Thyroid gland (tissue), 4 donors: Measurements from ENCODE around the gene MRC2.

Experiments used
- POLR2A ChIP-seq, 2 donors: fragments of 450-650 bp; IDR thresholded peaks; one replicate each; pipeline ENCODE4 v1.6.1; 2017; ENCODE audit warnings: antibody characterized with exemption in 2 of 2, mild to moderate bottlenecking in 2 of 2, moderate library complexity in 1 of 2
- TF ChIP-seq, protein P1 (sequence below), 6 experiments: fragments of 200-600 bp in 3 of 6; fragments of 450-650 bp in 3 of 6; sonication (generic) in 3 of 6; IDR thresholded peaks; one replicate each; pipeline ENCODE4 v1.5.1; 2016 to 2019; ENCODE audit warnings: antibody characterized with exemption in 6 of 6, mild to moderate bottlenecking in 2 of 6, inconsistent platforms in 1 of 6, moderate library complexity in 1 of 6

DNA sequence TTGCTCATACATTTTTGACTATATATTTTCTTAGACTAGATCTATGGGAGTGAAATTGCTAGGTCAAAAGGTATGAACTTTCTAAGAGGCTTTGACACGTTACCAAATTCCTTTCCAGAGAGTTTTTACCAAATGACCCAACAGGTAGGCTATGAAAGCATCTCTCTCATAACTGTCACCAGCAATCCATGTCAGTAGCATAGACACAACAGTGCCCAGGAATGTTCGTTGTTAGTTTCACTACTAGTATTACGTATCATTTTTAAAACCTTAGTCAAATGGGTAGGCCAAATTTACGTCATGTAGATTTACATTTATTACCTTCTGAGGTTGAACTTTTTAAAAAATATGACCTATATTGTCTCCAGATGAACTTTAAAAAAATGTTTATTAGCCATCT, 113.8 kb downstream of the MRC2 start:
- TF ChIP-seq, protein P1, sequence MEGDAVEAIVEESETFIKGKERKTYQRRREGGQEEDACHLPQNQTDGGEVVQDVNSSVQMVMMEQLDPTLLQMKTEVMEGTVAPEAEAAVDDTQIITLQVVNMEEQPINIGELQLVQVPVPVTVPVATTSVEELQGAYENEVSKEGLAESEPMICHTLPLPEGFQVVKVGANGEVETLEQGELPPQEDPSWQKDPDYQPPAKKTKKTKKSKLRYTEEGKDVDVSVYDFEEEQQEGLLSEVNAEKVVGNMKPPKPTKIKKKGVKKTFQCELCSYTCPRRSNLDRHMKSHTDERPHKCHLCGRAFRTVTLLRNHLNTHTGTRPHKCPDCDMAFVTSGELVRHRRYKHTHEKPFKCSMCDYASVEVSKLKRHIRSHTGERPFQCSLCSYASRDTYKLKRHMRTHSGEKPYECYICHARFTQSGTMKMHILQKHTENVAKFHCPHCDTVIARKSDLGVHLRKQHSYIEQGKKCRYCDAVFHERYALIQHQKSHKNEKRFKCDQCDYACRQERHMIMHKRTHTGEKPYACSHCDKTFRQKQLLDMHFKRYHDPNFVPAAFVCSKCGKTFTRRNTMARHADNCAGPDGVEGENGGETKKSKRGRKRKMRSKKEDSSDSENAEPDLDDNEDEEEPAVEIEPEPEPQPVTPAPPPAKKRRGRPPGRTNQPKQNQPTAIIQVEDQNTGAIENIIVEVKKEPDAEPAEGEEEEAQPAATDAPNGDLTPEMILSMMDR (IDR thresholded peaks at IDR 0.05): no peak
- TF ChIP-seq POLR2A (IDR thresholded peaks at IDR 0.05): no peak
